ENCODE measurements around the gene FBXO42. TPM values are rescaled to one million over a fixed set of nuclear protein-coding genes. Genes with fewer than 3 reads are reported as not detected.

FBXO42 gene
- total and polyA plus RNA-seq, 2 of the 8 experiments (the other 6 are each of a cell fraction or from before 2014, with no cell fraction given): 15.1 to 17.0 TPM

GRCh38 chr1:16348414-16349182 lies 3.7 kb downstream of the FBXO42 start:
- no peaks in the 10 kb centered on the region for H3K27me3 ChIP-seq (replicated peaks in 1 of 4; ENCODE audit: control insufficient read depth in 3 of 4, extremely low read depth in 1 of 4, insufficient read depth in 3 of 4, low read length in 3 of 4)
- no peak overlapping the region for H2AFZ ChIP-seq (ENCODE audit: low read length)
- no peak overlapping the region for H3K27ac ChIP-seq (ENCODE audit: low read depth, low read length)
- no peaks in the 10 kb centered on the region for H3K9me3 ChIP-seq (ENCODE audit: insufficient read depth in 2 of 2, low read depth in 1 of 2, low read length in 1 of 2)
- CTCF ChIA-PET (ENCODE audit: partially characterized antibody): interaction anchor here (0.7 to 3.6 kb wide), 2 partner anchors 14 to 37 kb away, joined by 4 to 13 read pairs; no protein-coding TSS in a partner anchor
- POLR2A ChIA-PET (ENCODE audit: partially characterized antibody): no interaction called here
- H3K23ac ChIP-seq (ENCODE audit: insufficient read length): no peak overlapping the region
- H4K8ac ChIP-seq (ENCODE audit: extremely low read depth, insufficient read depth, low read length): no peak overlapping the region
- H3K36me3 ChIP-seq (ENCODE audit: control insufficient read depth in 2 of 4, insufficient read depth in 4 of 4, low read length in 3 of 4): no peaks in the 10 kb centered on the region
- no peak overlapping the region for H3K4me2 ChIP-seq (ENCODE audit: insufficient read depth in 1 of 2, low read depth in 2 of 2, low read length in 2 of 2)
- DNase-seq (ENCODE audit: low read depth in 1 of 2, low spot score in 2 of 2): no peak
- H3K4me1 ChIP-seq (replicated peaks in 1 of 4; ENCODE audit: control insufficient read depth in 3 of 4, insufficient read depth in 4 of 4, low read length in 3 of 4): peaks cover 2 to 4% (median 3%) of the 10 kb centered on the region in 4 experiments; a peak in 3 of 7 replicates
- H2BK20ac ChIP-seq (ENCODE audit: low read length): no peak overlapping the region
- no peak overlapping the region for H4K91ac ChIP-seq (replicated peaks; ENCODE audit: insufficient read length, low read length)
- H2BK15ac ChIP-seq (ENCODE audit: low read length): no peak overlapping the region
- H2AK5ac ChIP-seq (ENCODE audit: low read depth, low read length): no peak overlapping the region
- H4K20me1 ChIP-seq (replicated peaks in 1 of 2; ENCODE audit: control insufficient read depth in 1 of 2, insufficient read depth in 2 of 2, low read length in 2 of 2): peaks cover 0 to 2% of the 10 kb centered on the region in 2 experiments
- 91% methylated on average over 14 of the region's 14 CpGs; no CpG with 5 or more reads in 1 of the 2 experiments for WGBS, 2 experiments (ENCODE audit: extremely low coverage in 1 of 2, insufficient coverage in 1 of 2, insufficient read length in 1 of 2, insufficient replicate concordance in 2 of 2, low coverage in 1 of 2, low lambda C conversion rate in 2 of 2, missing lambda C conversion rate in 1 of 2)
- no peak overlapping the region for H3K4me3 ChIP-seq (ENCODE audit: extremely low read depth in 1 of 4, insufficient read depth in 2 of 4, low read depth in 3 of 4, low read length in 4 of 4)
- no peak overlapping the region for H3K9ac ChIP-seq (replicated peaks in 1 of 4; ENCODE audit: extremely low read depth in 1 of 4, low read depth in 3 of 4, low read length in 3 of 4)
- H2BK12ac ChIP-seq (ENCODE audit: low read depth, low read length): no peak overlapping the region
- FAIRE-seq: no peak
- no peak overlapping the region for H3K4ac ChIP-seq (replicated peaks; ENCODE audit: insufficient read length, low read depth, low read length)
- H3K23me2 ChIP-seq (ENCODE audit: low read depth, low read length): peaks cover 6% of the 10 kb centered on the region
- no peak overlapping the region for H3K14ac ChIP-seq (ENCODE audit: insufficient read length)
- H2BK5ac ChIP-seq (ENCODE audit: low read depth, low read length): no peak overlapping the region
- H2BK120ac ChIP-seq (replicated peaks; ENCODE audit: low read depth, low read length): no peak overlapping the region
- peaks cover 4 to 71% of the 10 kb centered on the region in 2 experiments; a peak in 3 of 4 replicates for H3K79me2 ChIP-seq (ENCODE audit: control insufficient read depth in 1 of 2, insufficient read depth in 2 of 2, low read length in 2 of 2)
- no peak overlapping the region for H3K56ac ChIP-seq (replicated peaks; ENCODE audit: insufficient read length, low read depth, low read length)
- no peak overlapping the region for H3K18ac ChIP-seq (ENCODE audit: extremely low read depth, low read length)
- TF ChIP-seq CBX5 (IDR thresholded peaks at IDR 0.05; ENCODE audit: low read depth, low read length) (no peak), ATF2 (IDR thresholded peaks at IDR 0.05; ENCODE audit: low read length) (no peak), TAF7 (optimal IDR thresholded peaks at IDR 0.05; ENCODE audit: borderline replicate concordance, low read depth, low read length) (no peak)
- peaks cover 2% of the 10 kb centered on the region for H3K79me1 ChIP-seq (ENCODE audit: low read depth, low read length)
- H4K5ac ChIP-seq (ENCODE audit: insufficient read length, low read depth, low read length): no peak overlapping the region
